GM21423 (cell line): ENCODE data around the gene TRMT2A.

Experiments used
- ATAC-seq: cut with Tn5 transposase; IDR thresholded peaks from one replicate; pipeline ENCODE4 v1.9.1; 2021; ENCODE audit warnings: mild to moderate bottlenecking, moderate library complexity; ENCODE audit not compliant: unreplicated experiment

The TRMT2A gene

DNA sequence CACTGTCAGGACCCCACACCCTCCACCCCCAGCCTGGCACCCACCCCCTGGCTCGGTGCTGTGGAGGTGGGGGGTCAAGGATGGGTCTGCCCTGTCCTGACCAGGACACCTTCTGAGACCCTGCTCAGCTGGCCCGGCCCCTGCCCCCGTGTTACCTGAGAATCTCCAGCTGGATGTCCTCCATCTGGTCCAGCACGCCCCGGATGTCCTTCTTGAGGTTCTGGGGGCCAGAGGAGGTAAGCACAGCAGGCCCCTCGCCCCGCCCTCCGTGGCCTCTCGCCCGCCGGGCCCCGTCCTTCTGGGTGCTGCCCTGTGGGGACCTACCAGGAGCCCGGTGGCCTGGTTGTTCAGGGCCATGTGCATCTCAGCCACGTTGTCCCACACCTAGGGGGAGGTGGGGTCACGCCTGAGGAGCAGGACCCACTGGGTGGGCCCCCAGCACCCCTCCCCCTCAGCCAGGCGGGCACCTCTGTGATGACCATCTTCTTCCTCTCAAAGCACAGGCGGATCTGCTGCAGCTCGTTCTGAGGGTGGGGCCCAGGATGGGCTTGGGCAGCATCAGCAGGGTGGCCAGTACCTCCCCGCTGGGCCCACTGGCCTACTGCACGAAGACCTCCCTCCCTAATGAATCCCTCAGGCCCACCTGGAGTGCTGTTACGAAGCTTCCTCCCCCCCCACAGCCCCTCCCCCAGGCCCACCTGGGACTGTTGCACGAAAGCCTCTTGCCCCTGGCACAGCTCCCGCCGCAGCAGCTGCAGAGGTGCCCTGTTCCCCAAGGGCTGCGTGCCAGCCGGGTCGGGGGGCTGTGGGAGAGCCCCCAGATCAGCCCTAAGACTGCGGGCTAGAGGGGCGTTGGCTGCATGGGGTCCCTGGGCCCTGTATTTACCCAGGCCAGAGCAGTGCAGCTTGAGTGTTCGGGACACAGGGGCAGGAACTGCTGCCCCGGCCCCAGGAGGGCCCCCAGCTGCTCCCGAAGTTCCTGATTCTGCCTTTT, 32.5 kb upstream of the TRMT2A start:
- no peak for ATAC-seq

DNA sequence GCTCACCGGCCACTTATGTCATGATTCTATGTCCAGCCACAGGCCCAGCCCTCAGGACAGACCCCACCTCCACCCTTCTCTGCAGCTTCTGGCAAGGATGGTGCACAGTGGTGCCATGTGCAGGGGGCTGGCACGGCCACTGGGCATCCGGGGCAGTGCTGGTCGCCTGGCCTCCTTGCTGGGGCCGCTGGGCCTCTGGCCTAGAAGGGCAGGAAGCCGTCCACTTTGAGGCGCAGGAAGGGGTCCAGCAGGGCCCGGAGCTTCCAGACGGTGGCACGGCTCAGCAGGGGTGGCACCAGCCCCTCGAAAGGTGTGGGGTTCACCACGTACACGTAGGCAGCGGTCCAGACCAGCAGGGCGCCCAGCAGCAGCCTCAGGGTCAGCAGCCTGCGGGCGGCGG, 31.4 kb upstream of the TRMT2A start:
- no peak for ATAC-seq

DNA sequence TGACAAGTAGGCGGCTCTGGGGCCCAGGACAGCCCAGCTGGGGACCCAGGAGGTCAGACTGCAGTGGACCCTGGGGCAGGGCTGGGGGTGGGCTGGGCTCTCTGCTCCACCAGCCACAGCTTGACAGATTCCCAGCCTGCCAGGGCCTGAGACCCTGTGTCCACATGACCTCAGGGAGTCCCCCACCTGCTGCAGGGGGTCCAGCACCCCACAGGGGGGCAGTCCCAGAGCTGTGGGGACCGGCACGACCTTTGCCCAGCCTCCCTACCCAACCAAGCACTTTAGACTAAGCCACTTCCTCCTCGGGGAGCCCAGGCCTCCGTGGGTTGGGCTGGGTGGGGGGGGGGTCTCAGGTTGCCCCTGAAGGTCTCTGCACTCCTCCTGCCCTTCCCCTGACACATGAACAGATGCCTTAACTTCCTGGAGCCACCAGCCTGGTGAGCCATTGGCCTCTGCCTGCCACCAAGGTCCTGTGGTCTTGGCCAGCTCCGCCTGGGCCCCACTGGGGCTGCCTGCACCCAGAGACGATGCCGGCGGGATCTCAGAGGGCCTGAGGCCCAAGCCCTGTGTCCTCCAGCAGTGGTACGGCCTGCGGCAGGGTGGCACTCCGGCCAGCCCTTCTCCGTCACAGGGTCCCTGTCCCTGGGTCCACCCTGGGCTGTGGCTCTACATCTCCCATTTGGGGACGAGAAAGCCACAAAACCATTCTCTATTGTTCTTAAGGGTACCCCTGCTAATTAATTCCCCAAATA, 30.4 kb upstream of the TRMT2A start:
- ATAC-seq: no peak

DNA sequence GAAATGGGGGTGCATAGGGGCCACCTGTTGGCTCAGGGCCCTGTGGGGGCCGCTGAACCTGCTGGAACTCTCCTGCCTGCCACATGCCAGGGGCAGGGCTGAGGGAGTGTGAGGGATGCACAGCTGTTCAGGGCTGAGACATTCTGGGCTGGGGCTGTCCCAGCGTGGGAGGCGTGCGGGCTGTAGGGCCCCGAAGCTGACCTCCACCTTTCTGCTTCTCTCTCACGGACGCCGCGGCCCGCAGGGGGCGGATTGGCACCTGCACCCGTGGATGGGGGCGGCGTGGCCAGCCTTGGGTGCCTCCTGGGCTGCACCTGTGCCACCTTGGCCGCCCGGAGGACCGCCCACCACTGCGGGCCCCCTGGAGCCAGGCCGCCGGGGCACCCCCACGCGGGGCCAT, 29.8 kb upstream of the TRMT2A start:
- ATAC-seq: no peak

DNA sequence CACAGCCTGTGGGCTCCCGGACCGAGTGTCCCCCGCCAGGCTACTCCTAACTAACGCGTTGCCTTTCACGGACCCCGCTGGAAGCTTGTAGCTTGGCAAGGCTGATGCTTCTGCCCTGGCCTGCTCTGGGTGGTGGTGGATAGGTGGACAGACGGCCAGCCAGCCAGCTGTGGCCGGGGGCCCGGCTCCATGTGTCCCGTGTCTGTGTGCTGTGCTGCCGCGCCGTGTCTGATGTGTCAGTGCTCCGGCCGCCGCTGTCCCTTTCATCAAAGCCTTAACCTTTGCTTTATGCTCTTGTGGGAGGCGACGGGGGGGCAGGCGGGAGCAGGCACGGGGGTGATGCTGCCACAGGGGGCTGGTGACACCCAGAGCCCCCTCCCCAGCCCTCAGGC, 28.8 kb upstream of the TRMT2A start:
- no peak for ATAC-seq

DNA sequence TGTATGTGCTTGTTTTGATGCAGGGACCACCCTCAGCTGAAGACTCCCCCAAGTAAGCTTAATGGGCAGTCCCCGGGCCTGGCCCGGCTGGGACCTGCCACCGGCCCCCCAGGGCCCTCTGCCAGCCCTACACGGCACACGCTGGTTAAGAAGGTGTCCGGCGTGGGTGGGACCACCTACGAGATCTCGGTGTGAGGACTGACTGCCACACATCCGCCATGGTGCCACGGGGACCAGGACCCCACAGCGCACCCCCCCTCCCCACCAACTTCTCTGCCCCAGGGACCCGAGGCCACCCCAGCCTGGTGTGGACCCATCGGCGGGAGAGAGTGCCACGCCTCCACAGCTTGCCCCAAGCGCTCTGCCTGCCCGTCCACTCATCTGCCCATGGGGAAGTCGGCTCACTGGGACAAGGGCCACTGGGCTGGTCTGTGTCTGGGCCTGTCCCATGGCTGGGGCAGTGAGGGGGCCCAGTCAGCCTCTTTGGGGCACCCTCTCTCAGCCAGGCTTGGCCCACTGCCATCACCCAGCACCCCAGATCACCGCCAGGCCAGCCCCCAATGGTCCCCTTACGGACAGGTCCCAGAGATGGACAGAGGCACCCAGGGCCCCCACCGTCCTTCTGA, 28.3 kb upstream of the TRMT2A start:
- ATAC-seq: no peak

DNA sequence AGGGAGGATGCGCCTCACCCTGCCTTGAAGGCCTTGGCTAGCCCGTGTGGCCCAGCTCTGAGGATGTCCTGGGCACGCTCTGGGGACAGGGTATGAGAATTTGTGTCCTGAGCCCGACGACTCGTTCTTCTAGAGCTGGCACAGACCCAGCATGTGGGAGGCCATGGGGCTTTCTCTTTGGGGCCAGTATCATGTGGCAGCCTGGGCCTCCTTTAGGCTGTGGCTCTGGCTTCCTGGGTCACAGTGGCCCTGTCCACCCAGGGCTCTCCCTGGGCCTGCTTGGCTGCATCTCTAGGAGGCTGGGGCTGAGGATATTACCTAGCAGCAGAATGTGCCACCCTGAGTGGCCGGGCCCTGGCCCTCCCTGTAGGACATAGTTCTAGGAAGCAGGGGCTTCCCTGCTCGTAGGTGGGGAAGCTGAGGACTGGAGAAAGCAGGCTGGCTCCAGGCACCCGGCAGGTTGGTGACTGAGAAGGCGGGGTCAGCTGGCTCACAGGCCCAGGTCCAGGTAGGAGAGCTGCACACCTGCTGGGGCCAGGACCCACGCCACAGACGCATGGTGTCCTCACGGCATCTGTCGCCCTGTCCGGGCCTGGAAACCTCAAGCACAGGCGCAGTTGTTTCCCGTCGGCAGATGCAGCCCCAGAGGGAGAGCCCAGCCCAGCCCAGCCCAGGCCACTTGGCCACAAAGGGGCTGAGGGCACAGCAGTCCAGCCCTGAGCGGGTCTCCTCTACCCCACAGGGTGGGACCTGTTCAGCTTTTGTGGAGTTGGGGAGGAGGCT, 27.0 kb upstream of the TRMT2A start:
- ATAC-seq: no peak

DNA sequence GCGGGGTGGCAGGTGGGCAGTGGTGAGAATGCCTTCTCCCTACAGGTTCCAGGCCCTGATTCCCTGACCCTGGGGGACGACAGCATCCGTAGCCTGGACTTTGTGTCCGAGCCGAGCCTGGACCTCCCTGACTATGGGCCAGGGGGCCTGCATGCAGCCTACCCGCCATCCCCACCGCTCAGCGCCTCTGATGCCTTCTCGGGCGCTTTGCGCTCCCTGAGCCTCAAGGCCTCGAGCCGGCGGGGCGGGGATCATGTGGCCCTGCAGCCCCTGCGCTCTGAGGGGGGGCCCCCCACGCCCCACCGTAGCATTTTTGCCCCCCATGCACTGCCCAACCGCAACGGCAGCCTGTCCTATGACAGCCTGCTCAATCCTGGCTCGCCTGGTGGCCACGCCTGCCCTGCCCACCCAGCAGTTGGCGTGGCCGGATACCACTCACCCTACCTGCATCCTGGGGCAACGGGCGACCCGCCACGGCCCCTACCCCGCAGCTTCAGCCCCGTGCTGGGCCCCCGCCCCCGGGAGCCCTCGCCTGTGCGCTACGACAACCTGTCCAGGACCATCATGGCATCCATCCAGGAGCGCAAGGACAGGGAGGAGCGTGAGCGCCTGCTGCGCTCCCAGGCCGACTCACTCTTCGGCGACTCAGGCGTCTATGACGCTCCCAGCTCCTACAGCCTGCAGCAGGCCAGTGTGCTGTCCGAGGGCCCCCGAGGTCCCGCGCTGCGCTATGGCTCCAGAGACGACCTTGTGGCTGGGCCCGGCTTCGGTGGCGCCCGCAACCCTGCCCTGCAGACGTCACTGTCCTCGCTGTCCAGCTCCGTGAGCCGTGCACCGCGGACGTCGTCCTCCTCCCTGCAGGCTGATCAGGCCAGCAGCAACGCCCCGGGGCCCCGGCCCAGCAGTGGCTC, 25.9 kb upstream of the TRMT2A start:
- ATAC-seq: no peak

DNA sequence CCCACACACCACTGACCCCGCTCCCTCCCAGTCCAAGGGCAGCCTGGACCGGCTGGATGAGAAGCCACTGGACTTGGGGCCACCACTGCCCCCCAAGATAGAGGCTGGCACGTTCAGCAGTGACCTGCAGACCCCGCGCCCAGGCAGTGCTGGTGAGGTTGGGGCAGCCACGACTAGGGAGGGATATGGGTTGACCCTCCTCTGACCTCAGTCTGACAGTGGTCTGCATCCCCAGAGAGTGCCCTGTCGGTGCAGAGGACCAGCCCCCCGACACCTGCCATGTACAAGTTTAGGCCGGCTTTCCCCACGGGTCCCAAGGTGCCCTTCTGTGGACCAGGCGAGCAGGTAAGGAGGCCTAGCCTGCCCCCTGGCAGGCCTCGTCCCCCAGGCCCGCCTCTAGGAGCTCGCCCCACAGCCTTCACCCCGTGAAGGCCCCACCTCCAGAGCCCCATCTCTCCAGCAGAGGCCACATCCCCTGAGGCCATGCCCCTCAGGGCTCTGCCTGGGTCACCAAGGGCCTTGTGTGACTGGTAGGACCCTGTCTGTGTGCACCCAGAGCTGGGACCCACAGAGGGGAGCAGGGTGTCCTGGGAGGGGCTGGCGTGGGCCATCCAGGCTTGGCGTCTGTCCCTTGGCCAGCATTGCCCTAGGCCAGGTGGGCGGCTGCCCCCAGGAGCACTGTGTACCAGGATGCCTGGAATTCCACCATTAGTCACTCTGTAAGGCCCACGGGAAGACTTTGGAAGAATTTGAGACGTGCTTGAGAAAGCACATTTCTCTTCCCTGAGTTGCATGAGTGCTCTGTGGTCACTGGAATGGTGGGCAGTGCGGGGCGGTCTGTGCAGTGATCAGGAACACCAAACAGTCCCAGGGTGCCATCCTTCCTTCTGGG, 24.4 kb upstream of the TRMT2A start:
- no peak for ATAC-seq

DNA sequence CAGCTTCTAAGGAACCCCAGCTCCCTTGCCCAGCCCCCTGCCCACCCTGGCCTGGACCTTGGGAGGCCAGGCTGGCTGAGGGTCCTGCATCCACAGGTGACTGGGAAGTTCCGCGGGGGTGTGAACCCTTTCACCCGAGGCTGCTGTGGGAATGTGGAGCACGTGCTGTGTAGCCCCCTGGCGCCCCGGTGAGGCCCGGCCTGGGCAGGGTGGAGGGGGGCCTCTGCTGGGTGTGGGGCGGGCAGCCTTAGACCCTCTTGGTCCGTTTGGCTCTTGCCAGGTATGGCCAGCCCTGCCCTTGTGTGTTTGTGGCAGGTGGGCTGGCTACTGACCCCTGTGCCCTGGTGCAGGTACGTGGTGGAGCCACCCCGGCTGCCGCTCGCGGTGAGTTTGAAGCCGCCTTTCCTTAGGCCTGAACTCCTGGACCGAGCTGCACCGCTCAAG, 23.5 kb upstream of the TRMT2A start:
- no peak for ATAC-seq

DNA sequence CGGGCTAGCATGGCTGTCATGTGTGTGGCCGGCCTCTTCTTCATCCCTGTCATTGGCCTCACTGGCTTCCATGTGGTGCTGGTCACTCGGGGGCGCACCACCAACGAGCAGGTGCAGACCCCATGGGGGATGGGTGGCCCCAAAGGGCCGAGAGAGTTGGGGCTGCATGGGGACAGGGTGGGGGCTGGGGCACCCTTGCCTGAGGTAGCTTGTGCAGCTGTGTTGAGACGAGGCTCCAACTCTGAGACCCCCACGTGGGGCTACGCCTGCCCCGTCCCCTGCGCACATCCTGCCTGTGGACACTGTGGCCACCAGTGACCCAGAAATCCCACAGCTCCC, 23.1 kb upstream of the TRMT2A start:
- no peak for ATAC-seq

DNA sequence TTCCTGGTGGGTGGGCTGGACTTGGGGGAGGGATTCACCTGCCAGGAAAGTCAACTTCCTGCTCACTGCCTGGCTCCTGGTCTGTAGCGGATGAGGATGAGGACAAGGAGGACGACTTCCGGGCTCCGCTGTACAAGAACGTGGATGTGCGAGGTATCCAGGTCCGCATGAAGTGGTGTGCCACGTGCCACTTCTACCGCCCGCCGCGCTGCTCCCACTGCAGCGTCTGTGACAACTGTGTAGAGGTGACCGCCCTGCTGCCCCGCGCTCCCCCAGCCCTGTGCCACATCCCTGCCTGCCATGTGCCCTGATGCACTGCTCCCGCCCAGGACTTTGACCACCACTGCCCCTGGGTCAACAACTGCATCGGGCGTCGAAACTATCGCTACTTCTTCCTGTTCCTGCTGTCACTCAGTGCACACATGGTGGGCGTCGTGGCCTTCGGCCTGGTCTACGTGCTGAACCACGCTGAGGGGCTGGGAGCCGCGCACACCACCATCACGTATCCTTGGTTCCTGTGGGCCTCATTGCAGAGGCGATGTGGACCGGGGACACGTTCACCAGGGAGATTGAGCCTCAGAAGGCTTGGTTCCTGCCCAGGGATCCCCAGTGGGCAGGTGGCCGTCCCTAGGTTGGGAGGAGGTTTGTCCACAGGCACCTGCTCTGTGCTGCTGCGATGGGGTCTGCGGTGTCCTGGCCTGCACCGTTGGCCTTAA, 22.5 kb upstream of the TRMT2A start:
- ATAC-seq: no peak

DNA sequence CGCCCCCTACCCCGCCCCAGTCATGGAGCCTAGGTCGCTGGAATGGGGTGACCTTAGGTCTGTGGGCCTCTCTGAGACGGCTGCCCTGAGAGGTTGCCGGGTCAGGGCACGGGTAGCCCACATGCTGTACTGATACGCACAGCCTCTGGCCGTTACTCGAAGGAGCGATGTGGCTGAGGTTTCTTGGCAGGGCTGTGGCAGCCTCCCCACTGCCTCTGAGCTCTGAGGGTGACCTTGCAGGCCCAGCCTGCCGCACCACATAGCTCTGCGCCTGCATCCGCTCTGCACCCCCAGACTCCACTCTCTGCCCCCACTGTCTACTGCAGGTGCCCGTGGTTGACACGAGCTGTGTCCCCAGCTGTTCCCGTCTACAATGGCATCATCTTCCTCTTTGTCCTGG, 21.8 kb upstream of the TRMT2A start:
- no peak for ATAC-seq

DNA sequence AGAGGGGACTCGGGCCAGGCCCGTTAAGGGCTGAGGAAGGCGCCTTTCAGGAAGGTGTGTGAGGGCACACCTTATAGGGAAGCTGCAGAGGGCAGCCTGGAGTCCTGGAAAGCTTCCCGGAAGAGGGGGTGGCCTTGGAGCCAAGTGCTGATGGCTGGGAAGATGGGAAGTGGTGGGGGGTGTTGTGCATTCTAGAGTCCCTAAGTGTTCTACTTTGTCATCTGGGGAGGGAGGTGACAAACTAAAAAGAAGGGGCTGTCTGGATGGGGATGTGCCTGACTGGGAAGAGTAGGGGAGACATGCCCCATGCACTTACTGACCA, 21.4 kb upstream of the TRMT2A start:
- no peak for ATAC-seq

DNA sequence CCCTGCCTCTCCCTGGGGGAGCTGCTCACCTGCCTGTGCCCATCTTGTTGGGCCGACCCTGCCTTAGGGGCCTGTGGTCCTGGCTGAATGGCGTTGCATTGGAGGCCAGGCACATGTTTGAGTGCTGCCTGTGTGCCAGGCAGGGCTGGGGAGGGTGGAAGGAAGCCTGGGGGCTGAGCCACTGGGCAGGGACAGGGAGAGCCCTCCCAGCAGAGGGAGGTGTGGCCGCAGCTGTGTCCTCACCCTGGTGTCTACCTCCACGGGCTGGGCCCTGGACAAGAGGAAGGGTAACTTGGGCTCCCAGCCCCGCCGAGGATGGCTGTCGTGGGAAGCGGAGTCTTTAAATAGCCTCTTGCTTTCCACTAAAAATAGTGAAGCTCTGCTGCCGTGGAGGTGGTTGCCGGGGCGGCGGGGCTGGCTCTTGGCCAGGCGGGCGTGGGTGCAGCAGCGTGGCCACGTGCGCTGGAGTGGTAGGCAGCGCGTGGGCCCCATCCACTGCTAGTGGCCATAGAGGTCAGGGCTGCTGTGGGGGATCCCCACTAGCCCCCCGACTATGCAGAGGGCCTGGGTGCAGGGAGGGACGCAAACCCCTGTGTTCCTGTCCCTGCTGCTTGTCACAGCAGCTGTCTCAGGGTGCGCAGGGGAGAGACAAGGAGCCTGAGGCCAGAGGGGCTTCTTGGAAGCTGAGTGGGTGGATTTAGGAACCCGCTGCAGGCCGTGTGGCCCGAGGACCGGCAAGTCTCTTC, 20.8 kb upstream of the TRMT2A start:
- no peak for ATAC-seq

DNA sequence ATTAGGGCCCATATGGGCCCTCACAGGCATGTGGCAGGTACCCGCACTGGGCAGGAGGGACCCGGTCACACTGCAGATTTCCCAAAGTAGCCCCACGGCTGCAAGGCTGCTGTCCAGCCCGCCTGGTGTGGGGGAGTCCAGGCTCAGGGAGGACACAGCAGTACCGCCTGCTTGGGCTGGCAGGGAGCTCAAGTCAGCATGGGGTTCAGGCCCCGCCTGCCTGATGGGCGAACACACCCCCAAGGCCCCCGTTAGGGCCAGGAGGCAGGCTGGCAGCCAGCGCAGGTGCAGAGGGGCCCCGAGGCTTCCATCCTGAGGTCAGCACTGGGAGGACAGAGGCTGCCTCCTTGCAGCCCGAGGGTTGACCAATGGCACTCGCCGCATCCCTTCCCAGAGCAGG, 20.1 kb upstream of the TRMT2A start:
- no peak for ATAC-seq

DNA sequence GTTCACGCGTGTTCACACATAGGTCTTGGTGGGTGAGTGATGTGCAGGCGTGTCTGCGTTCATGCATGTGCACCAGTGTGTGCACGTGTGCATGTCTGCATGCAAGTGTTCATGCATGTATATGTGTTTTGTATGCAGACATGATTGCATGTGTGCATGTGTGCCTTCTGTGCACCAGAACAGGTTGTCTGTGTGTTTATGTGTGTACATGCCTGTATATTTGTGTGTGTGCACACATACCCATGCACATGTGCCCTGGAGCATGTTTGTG, 19.5 kb upstream of the TRMT2A start:
- ATAC-seq: no peak
